PC-3 (cell line): ENCODE results near the gene ATP10B. TPM values are rescaled to one million over a fixed set of nuclear protein-coding genes. Genes with fewer than 3 reads are reported as not detected.

Experiments
- ATAC-seq: fragments of 200-7000 bp; cut with Tn5 transposase; 2 replicates; pipeline ENCODE4 v1.9.1; 2020; ENCODE audit warnings: mild to moderate bottlenecking, moderate library complexity
- BruUV-seq: library from RNA; stranded (reverse); fragments of 400-500 nt; replicated peaks from 2 replicates; lab custom pipeline; 2021; lab: Mats Ljungman, UMichigan
- CTCF ChIA-PET: fragments of 300-600 bp; sonication (Branson Sonifier 250); formaldehyde crosslinking; loops from one replicate; lab custom pipeline; 2022; ENCODE audit warnings: antibody characterized with exemption; lab: Charles Lee
- POLR2A ChIA-PET: fragments of 300-600 bp; sonication (Branson Sonifier 250); formaldehyde crosslinking; loops from one replicate; lab custom pipeline; 2022; ENCODE audit warnings: antibody characterized with exemption; ENCODE audit not compliant: unreplicated experiment; lab: Charles Lee
- DNase-seq: peaks from one replicate; pipeline ENCODE4 v3.0.0-alpha.2; 2015
- H2AFZ ChIP-seq: fragments of 300-600 bp; sonication (generic); 2 replicates; pipeline ENCODE4 v1.6.0; 2016; ENCODE audit warnings: antibody characterized with exemption, low read length
- H3F3A ChIP-seq: fragments of 300-600 bp; sonication (generic); one replicate; pipeline ENCODE4 v1.6.0; 2017; ENCODE audit warnings: antibody characterized with exemption, low read length, control low read depth, mild to moderate bottlenecking; ENCODE audit not compliant: unreplicated experiment
- H3K27ac ChIP-seq: fragments of 300-600 bp; sonication (generic); 2 replicates; pipeline ENCODE4 v1.5.1; 2016; ENCODE audit warnings: mild to moderate bottlenecking, low read length
- H3K27me3 ChIP-seq: fragments of 300-600 bp; sonication (generic); 2 replicates; pipeline ENCODE4 v1.6.1; 2016; ENCODE audit warnings: low read length, mixed read lengths
- H3K36me3 ChIP-seq: fragments of 300-600 bp; sonication (generic); 2 replicates; pipeline ENCODE4 v1.6.1; 2016; ENCODE audit warnings: low read depth, mixed run types, low read length, mixed read lengths
- H3K4me1 ChIP-seq: fragments of 300-600 bp; sonication (generic); 2 replicates; pipeline ENCODE4 v1.5.1; 2016; ENCODE audit warnings: low read length; ENCODE audit not compliant: insufficient read depth
- H3K4me2 ChIP-seq: fragments of 300-600 bp; sonication (generic); 2 replicates; pipeline ENCODE4 v1.6.0; 2016; ENCODE audit warnings: low read length
- H3K4me3 ChIP-seq: fragments of 300-600 bp; sonication (generic); 2 replicates; pipeline ENCODE4 v1.5.1; 2016; ENCODE audit warnings: mild to moderate bottlenecking, low read length, mixed read lengths
- H3K79me2 ChIP-seq: fragments of 300-600 bp; sonication (generic); 2 replicates; pipeline ENCODE4 v1.6.1; 2017; ENCODE audit warnings: low read length, mixed read lengths
- H3K9ac ChIP-seq: fragments of 300-600 bp; sonication (generic); 2 replicates; pipeline ENCODE4 v1.6.0; 2016; ENCODE audit warnings: mild to moderate bottlenecking, low read length
- H3K9me2 ChIP-seq: fragments of 300-600 bp; sonication (generic); replicated peaks from 2 replicates; pipeline ENCODE4 v1.6.1; 2016; ENCODE audit warnings: mixed run types, low read length, mixed read lengths
- H3K9me3 ChIP-seq: fragments of 300-600 bp; sonication (generic); 2 replicates; pipeline ENCODE4 v1.6.1; 2016; ENCODE audit warnings: low read length, mixed read lengths
- H4K20me1 ChIP-seq: fragments of 300-600 bp; sonication (generic); 2 replicates; pipeline ENCODE4 v1.6.1; 2016; ENCODE audit warnings: low read length, mixed read lengths
- EZH2 ChIP-seq: fragments of 300-600 bp; sonication (generic); IDR thresholded peaks from one replicate; pipeline ENCODE4 v1.6.1; 2017; ENCODE audit warnings: antibody characterized with exemption, mild to moderate bottlenecking, low read length; ENCODE audit not compliant: unreplicated experiment
- EZH2phosphoT487 ChIP-seq: fragments of 300-600 bp; sonication (generic); IDR thresholded peaks from 2 replicates; pipeline ENCODE4 v1.6.1; 2018; ENCODE audit warnings: mild to moderate bottlenecking, antibody characterized with exemption, low read length, borderline replicate concordance
- intact Hi-C: fragments of 100-400 bp; cut with micrococcal nuclease; formaldehyde crosslinking; loops from 2 replicates; pipeline ENCODE4 v1.9.0; 2023
- total RNA-seq: library from RNA; depleted of rRNA; stranded (reverse); fragments of >200 nt; gene quantifications from 2 replicates; pipeline ENCODE4 v1.2.3, GENCODE V29; 2014
- TF ChIP-seq, protein P1 (sequence below): fragments of 300-600 bp; sonication (generic); conservative IDR thresholded peaks from 2 replicates; pipeline ENCODE4 v1.5.1; 2017; ENCODE audit warnings: antibody characterized with exemption, low read depth, mild to moderate bottlenecking, low read length

ATP10B gene
- total RNA-seq, 1 experiment from 2014 or later, result not detected

DNA sequence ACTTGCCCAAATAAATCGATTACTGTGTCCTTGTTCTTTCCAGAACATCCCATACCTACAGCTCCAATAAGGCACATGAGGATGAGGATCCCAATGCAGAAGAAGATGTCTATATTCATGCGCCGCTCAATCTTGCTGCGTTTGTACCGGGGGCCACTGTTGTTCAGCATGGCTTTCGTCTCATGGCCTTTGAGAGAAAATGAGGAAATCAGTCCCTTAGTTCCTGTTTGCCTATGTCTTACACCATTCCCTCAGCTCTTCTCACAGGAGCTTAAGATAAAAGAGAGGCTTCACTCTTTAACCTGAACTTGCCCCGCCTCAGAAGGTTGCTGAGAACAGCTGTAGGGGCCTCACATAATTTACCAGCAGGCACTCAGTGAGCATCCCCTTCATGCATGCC, 211.6 kb downstream of the ATP10B start:
- no peak overlapping the region for H3K9ac ChIP-seq
- H3K4me3 ChIP-seq, result no peak overlapping the region
- H3F3A ChIP-seq, result no peaks in the 10 kb centered on the region
- intact Hi-C loops, result no loop called here
- H4K20me1 ChIP-seq, result no peaks in the 10 kb centered on the region
- DNase-seq, result no peak
- POLR2A ChIA-PET, result no interaction called here
- no peaks in the 10 kb centered on the region for H3K4me1 ChIP-seq
- H3K9me2 ChIP-seq, result no peaks in the 10 kb centered on the region
- H2AFZ ChIP-seq, result no peak overlapping the region
- TF ChIP-seq, protein P1, sequence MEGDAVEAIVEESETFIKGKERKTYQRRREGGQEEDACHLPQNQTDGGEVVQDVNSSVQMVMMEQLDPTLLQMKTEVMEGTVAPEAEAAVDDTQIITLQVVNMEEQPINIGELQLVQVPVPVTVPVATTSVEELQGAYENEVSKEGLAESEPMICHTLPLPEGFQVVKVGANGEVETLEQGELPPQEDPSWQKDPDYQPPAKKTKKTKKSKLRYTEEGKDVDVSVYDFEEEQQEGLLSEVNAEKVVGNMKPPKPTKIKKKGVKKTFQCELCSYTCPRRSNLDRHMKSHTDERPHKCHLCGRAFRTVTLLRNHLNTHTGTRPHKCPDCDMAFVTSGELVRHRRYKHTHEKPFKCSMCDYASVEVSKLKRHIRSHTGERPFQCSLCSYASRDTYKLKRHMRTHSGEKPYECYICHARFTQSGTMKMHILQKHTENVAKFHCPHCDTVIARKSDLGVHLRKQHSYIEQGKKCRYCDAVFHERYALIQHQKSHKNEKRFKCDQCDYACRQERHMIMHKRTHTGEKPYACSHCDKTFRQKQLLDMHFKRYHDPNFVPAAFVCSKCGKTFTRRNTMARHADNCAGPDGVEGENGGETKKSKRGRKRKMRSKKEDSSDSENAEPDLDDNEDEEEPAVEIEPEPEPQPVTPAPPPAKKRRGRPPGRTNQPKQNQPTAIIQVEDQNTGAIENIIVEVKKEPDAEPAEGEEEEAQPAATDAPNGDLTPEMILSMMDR, result no peak
- TF ChIP-seq EZH2phosphoT487 (no peak), EZH2 (no peak)
- no peak for ATAC-seq
- BruUV-seq, result no TSS peak
- H3K9me3 ChIP-seq, result no peaks in the 10 kb centered on the region
- H3K27ac ChIP-seq, result no peak overlapping the region
- no peaks in the 10 kb centered on the region for H3K79me2 ChIP-seq
- H3K27me3 ChIP-seq, result no peaks in the 10 kb centered on the region
- CTCF ChIA-PET, result no interaction called here
- H3K36me3 ChIP-seq, result no peaks in the 10 kb centered on the region
- H3K4me2 ChIP-seq, result no peak overlapping the region

DNA sequence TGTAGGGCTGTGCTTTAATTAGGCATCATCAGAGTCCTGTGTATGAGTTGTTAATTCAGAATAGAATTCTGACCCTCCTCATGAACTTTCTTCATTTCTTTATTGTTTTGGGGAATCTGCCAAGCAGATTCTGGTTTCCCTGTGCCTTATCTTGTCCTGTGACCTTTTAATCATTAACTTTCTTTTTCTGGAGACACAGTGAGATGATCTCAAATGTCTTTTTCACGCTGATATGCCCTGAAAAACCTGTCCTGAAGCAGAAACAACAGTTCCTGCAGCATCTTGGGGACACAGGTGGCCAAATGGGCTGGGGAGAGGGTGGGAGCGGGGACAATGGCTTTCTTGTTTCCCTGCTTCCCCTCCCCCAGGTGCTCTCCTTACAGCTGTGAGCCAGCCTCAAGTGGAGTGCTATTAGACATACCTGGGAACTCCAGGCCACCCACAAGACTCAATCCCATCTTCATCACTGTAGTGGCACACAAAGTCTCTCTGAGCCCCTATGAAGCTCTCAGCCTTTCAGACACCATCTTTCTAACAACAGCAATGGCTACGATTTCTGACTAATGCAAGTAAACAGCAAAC, 213.8 kb downstream of the ATP10B start:
- CTCF ChIA-PET, result no interaction called here
- ATAC-seq (no peak), DNase-seq (no peak)
- BruUV-seq, result no TSS peak
- POLR2A ChIA-PET, result no interaction called here
- H3K9me2 ChIP-seq, result no peaks in the 10 kb centered on the region
- H2AFZ ChIP-seq, result no peak overlapping the region
- H3K27me3 ChIP-seq, result no peaks in the 10 kb centered on the region
- no peak overlapping the region for H3K4me2 ChIP-seq
- intact Hi-C loops, result no loop called here
- no peak overlapping the region for H3K9ac ChIP-seq
- H3K27ac ChIP-seq, result no peak overlapping the region
- no peaks in the 10 kb centered on the region for H4K20me1 ChIP-seq
- H3F3A ChIP-seq, result no peaks in the 10 kb centered on the region
- no peaks in the 10 kb centered on the region for H3K9me3 ChIP-seq
- no peaks in the 10 kb centered on the region for H3K36me3 ChIP-seq
- no peak overlapping the region for H3K4me3 ChIP-seq
- no peaks in the 10 kb centered on the region for H3K79me2 ChIP-seq
- TF ChIP-seq EZH2 (no peak), EZH2phosphoT487 (no peak)
- TF ChIP-seq, protein P1, result no peak
- no peaks in the 10 kb centered on the region for H3K4me1 ChIP-seq

DNA sequence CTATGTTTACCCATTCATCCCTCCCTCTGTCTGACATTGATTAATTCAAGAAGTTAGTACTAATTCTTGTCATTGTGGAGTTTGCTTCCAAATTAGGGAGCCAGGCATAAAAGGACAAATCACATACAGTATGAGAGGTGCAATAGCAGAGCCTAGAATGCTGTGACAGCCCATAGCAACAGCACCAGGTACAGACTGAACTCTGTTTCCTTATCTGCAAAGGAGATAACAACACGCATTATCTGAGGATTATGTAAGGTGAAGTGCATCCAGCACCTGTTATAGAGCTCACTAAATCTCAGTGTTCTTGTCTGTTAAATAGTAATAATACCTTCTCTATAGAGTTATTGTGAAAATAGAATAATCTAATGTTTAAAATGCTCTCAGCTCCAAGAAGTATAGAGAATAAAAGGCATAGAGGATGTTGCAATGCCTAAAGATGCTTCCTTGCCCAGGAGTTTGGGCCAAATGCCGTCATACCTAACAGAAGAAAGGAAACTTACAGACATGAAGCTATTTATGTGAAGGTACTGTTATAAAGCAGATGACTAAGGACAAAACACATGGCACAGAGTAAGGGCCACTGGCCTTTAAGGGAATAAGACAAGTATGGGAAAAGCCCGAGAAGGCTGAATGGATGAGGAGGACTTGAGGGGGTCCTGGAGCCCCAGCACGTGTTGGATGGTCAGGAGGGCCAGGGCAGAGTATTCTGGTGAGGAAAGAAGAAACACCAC, 214.5 kb downstream of the ATP10B start:
- Histone ChIP-seq H3F3A (no peaks in the 10 kb centered on the region), H3K9me3 (no peaks in the 10 kb centered on the region), H3K79me2 (no peaks in the 10 kb centered on the region), H2AFZ (no peak overlapping the region), H3K9ac (no peak overlapping the region), H4K20me1 (no peaks in the 10 kb centered on the region), H3K27me3 (no peaks in the 10 kb centered on the region), H3K36me3 (no peaks in the 10 kb centered on the region), H3K4me1 (no peaks in the 10 kb centered on the region), H3K4me3 (no peak overlapping the region), H3K4me2 (no peak overlapping the region), H3K27ac (no peak overlapping the region), H3K9me2 (no peaks in the 10 kb centered on the region)
- ATAC-seq, result no peak
- ChIA-PET POLR2A (no interaction called here), CTCF (no interaction called here)
- intact Hi-C loops, result no loop called here
- no peak for DNase-seq
- TF ChIP-seq, protein P1, result no peak
- no peak for TF ChIP-seq EZH2phosphoT487
- no peak for TF ChIP-seq EZH2
- no TSS peak for BruUV-seq
